ENCODE results near the gene GPS1. TPM values are rescaled to one million over a fixed set of nuclear protein-coding genes. Genes with fewer than 3 reads are reported as not detected.

Gene GPS1
- polyA plus RNA-seq, 10 donors = 60.4 to 72.8 (median 66.1) TPM

DNA sequence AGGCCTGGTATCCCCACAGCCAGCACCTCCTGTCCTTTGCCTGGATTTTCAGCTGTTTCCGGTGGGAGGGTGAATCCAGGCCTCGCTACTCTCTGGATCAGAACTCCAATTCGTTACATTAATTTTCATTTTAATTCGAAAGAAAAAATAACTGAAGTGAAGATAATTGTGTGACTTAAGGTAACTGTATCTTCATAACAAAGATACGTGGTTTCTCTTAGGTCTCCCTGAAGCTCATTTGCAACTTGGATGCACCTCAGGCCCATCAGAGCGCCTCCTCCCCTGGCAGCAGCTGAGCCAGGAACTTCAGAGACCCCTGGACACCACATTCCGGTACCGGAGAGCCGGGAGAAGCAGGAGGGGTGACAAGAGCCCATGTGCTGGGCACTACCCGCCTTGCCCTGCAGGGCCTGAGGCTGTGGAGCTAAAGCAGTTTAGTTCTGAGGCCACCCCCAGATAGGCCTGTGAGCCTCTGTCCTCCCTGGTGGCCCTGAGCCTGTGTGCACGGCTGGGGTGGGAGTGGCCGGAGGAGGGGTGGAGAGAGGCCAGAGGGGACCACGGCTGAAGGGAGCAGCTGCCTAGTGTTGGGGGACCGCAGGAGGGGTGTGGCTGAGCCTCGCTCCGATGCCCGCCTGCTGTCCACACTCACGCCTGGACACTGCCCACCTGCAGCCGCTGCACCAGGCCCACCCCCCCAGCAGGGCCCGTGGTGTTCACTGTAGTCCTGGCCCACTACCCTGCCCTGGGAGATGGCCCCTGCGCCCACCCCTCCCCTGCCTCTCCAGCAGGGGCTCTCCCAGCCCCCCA lies 25.3 kb downstream of the GPS1 start:
- peak in 1 of 3 donors; percentile 78 for DNase-seq

DNA sequence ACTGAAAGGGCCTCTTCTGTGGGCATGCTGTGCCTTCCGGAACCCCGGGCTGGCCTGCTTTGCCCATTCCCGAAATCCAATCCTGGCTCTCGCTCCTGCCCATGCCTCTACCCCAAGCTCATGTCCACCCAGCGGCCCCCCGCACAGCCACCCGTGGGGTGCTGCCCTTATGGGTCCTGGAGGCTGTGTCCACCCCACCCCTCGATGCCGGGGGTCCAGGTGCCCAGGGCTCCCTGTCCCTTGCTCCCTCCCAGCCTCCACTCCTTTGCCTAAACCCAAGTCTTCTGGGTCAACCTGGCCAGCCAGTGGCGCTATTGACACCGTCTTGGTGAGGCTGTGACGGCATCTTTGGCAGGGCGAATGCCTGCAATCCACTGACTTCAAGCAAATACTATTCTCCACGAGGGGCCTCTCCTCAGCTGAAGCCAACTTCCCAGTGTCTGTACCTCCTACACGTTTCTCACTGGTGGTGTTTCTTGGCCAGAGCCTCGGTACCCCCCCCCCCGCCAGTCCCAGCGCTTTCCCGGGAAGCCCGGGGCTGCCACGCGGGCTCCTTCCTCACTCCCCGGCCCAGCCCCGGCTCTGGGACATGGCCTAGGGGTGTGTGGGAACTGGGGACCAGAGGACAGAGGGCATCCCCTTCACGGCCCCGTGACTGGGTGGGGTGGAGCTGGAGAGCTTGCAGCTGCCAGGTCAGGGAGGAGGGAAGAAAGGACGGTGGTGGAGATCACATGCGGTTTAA lies 26.1 kb downstream of the GPS1 start:
- peak in 2 of 3 donors; percentile 64 to 81 for DNase-seq

DNA sequence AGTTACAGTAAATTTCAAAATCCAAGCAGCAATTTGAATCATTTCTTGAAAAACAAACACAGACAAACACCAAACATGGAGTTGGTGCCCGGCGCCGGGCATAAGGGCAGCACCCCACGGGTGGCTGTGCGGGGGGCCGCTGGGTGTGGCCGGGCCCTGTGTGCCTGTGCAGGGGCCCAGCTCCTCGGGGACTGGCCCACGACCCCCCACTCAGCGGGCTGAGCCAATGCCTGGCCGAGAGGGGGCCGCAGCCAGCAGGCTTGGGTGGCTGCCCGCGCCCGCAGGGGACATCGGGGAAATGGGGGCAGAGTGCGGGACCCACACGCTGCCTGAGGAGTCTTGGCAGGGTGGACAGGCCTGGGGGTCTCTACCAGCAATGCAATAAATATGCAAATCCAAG lies 26.7 kb downstream of the GPS1 start:
- no peak for DNase-seq

DNA sequence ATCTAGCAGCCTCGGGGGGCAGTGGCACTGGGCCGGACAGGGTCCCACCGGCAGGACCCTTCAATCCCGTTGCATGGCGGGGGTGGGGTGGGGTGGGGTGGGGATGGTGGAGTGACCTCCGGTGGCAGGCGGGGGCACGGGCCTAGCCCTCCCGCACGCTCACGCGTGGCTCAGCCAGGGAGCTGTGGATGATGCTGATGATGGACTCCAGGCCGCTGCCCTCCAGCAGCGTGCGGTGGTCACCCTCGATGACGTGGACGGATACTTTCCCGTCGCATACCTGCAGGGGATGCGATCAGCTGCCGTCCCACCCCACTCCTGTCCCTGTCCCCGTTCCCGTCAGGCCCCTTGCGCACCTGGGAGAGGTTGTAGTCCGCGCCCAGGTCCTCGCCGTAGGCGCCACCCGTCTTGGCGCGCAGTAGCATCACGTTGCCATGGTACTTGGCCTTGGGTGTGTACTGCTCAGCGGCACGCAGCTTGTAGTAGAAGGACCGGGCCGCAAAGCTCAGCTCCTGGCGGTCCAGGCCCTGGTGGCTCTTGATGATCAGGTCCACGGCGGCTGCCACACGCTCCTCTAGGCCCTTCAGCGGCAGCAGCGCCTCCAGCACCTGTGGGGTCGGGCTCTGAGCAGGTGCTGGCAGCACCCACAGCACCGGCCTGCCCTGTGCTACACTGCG lies 27.4 kb downstream of the GPS1 start:
- peak in 1 of 3 donors; percentile 11 for DNase-seq

DNA sequence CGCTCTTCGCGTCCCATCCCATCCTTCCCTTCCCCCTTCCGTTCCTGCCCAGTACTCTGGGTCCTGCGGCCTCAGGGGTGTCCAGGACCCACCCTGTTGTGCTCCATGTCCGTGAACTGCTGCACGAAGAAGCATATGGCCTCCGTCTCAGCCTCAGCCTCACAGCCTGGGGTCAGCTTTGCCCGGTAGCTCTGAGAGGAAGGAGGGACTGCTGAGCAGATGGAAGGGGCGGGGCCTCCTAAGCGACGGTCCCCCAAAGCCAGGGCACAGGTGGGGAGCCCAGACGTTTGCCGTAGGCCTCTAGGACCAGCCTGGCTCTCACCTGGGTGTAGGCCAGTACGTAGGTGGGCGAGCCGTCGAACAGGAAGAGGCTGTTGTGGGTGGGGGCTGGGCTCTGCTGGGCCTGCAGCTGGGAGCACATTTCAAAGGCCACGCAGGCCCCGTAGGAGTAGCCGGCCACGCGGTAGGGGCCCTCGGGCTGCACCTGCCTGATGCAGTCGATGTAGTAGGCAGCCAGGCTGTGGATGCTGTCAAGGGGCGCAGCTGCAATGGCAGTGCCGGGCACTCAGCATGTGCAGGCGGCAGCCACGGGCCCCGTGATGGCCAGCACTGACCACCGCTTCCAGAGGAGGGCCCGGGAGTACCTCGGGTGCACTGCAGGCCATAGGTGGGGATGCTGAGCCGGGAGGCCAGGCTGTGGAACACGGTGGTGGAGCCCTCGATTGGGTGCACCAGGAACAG lies 28.5 kb downstream of the GPS1 start:
- peak in 1 of 3 donors; percentile 7 for DNase-seq

DNA sequence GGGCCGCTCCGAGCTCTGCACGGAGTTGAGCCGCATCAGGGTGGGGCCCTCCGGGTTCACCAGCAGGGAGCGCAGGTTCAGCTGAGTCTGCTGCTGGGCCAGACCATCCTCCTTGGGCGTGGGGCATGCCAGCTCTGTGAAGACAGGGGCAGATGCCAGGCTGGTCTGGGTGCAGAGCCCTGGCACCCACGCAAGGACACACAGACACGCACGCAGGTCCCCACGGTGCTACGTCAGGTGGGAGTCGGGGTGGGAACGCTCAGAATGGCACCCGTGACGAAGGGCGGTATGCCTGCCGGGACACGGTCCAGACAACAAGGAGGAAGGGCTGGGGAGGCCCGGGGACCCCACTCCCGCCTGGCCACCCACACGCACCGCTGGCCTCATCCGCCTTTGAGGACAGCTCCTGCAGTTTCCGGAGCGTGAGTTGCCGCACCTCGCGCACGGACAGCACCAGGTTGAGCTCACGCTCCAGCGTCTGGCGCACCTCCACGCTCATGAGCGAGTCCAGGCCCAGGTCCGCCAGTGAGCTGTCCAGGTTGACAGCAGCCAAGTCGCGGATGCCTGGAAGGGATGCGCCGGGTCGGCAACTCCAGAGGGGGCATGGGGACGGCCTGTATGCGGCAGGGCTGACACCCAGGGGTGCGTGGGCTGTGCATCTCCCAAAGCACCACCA lies 29.2 kb downstream of the GPS1 start:
- DNase-seq = peak in 1 of 3 donors; percentile 12

DNA sequence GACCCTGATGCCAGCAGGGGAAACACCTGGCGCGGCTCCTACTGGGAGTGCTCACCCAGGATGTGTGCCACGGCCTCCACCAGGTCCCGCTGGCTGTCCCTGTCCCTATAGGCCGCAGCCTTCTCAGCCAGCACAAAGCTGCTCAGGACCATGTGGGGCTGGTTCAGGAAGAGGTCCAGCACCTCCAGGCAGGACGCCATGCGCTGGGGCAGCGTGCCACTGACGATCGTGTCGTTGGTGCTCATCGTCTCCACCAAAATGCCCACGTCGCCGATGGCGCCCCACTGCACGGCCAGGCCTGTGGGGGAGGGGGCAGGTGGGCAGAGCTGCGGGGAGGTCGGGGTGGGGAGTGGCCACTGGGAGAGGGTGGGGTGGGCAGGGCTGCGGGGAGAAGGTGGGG lies 29.8 kb downstream of the GPS1 start:
- DNase-seq = peak in 1 of 3 donors; percentile 10

DNA sequence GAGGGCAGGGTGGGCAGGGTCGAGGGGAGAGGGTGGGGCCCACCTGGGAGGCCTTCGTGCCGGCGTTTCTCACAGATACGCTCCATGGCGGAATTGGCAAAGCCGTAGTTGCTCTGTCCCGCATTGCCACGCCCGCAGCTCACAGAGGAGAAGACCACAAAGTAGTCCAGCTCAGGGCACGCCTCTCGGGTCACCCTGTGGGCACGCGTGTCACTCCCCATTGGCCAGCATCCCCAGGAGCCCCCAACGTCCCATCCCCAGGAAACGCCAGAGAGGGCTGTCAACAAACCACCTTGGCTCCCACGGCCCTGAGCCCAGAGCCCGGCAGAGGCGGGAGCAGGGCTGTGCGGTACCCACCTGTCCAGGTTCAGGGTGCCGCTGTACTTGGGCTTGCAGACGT lies 30.3 kb downstream of the GPS1 start:
- peak in 1 of 3 donors; percentile 0 for DNase-seq

DNA sequence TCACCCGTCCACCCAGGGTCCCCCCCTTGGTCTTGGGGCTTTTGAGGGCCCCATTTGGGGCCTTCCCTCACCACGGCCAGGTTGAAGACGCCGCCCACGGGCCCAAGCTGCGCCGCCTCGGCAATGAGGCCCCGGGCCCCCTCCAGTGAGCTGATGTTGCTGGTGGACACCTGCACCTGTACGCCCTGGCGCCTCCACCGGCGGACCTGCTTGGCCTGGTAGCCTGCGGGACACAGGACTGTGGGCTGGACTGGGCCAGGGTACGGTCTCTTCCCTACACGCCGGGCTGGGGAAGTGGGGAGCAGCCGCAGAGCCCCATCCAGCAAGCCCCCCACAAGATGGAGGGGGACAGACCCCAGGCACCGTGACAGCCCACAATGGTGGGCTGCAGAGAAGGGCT lies 30.8 kb downstream of the GPS1 start:
- peak in 1 of 3 donors; percentile 1 for DNase-seq

DNA sequence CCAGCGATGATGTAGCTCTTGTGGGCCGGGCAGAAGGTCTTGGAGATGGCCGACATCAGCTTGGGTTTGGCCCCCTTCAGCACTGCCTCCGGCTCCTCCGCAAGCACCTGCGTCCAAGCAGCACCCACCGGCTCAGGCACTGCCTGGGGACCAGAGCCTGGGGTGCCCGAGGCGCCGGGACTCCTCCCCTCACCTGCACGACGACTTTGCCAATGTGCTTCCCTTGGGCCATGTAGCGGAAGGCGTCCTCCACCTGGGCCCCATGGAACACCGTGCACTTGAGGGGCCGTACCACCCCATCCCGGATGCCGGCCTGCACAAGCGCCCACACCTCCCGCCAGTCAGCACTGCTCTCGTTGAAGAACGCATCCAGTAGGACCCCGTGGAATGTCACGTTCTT lies 31.3 kb downstream of the GPS1 start:
- DNase-seq = peak in 1 of 3 donors; percentile 2

DNA sequence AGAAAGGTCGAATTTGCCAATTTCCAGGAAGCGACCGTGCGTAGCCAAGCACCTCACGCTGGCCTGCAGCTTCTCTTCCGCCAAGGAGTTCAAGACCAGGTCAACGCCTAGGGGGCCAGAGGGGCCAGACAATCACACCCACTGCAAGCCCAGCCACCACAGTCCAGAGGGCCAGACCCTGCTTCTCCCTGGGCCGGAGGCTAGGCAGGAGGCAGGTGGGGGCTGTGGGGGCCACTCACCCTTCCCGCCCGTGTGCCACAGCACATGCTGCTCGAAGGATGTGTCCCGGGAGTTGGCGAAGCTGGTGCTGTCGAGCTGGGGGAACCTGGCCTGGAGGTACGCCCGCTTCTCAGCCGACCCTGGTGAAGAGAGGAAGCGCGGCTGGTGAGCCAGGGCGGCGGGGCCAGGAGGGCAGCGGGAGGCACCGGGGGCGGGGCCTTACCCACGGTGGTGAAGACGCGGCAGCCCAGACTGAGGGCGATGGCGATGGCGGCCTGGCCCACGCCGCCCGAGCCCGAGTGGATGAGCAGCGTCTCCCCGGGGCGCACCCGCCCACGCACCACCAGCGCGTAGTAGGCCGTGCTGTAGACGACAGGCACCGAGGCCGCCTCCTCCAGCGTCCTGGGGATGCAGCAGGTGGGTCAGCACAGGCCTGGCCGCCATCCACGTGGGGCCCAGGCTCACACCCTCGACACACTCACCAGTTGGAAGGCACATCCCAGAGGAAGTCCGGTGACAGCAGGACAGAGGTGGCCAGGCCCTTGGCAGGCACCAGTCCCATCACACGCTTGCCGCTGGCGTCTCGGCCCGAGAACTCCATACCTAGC lies 32.0 kb downstream of the GPS1 start:
- DNase-seq = peak in 1 of 3 donors; percentile 1

DNA sequence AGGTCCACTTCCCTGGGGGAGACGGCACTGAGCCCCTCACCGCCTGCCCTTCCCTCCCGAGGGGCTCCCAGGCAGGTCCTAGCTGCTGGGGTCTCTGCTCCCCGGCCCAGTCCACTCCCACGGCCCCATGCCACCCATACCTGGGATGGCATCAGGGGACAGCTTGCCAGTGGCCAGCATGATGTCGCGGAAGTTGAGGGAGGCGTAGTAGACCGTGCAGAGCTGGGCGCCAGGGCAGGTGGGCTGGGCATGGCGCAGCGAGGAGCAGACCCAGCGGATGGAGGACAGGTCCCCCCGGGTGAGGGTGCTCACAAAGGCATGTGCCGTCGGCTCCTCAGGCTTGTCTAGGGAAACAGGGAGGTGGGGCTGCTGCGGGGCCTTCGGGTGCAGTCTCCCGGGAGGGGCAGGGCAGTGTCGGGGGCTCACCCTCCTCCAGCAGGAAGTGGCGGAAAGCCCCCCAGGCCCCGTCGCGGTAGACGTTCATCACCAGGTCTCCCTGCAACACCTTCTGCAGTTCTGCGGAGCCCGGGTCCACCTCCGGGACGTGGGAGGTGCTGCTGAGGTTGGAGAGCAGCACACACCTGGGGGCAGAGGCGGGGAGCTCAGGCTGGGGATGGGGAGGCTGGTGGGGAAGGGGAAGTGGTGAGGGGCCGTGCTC lies 32.8 kb downstream of the GPS1 start:
- peak in 1 of 3 donors; percentile 2 for DNase-seq

DNA sequence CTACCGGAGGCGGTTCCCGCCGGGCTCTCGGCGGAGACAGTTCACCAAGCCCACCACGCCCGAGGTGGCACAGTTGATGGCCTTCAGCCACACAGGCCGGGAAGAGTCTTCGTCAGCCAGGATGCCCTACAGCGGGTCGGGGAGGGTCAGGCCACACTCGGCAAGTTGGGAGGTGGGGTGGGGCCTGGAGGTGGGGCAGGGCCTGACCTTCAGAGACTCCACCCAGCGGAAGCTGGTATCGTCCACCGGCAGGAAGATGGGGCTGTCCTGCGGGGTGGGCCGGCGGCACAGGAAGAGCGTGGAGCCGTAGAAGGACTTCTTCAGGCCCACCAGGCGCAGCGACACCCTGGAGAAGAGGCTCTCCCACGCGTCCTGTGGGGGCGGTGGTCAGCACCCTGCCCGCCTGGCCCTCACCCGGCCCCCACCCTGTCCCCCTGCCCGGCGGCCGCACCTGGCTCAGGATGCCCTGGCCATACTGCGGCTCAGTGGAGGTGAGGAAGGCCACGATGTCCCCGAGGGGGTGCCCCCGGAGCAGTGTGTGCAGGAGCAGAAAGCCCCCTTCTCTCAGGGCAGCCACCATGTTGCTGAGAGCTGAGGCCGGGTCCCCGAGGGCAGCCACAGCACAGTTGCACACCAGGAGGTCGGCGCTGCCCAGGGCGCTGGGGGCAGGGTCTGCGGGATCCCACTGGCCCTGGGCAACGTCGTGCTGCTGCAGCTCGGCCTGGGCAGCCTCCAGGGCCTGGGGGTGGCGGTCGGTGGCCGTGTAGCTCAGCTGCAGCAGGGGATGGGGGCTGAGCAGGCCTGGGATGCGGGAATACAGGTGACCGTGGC lies 33.5 kb downstream of the GPS1 start:
- DNase-seq = peak in 1 of 3 donors; percentile 6

DNA sequence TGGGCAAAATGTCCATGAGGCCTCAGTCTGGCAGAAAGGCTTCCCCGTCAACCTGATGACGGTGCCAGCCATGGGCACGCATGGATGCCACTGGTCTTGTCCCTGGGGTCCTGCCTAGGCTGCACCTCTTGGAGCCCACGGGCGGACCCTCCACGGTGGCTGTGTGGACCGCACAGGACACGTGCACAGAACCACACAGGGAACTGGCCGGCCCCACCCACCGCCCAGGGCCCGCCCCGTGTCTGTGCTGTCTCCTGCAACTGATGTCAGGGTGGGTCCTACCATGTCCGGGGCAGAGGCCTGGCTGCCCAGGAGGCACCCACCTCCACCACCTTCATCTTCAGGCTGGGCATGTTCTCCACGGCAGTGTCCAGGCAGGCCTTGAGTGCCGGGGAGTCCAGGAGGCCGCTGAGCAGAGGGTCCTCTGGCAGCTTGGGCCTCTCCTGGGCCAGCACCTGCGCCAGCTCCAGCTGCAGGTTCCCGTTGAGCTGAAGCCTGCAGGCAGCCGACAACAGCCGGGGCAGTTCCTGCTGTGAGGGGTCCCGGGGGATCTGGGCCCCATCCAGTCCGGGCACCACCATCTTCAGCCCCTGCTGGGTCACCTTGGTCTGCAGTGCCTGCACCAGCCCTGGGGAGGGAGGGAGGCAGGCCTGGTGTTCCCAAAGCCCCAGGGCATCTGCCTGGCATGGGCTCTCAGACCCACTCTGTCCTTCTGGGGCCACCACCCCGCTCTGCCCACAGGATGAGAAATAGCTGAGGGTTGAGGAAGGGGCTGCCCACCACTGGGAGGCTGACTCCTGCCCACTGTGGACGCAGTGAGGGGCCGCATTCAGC lies 34.5 kb downstream of the GPS1 start:
- DNase-seq = peak in 1 of 3 donors; percentile 2

DNA sequence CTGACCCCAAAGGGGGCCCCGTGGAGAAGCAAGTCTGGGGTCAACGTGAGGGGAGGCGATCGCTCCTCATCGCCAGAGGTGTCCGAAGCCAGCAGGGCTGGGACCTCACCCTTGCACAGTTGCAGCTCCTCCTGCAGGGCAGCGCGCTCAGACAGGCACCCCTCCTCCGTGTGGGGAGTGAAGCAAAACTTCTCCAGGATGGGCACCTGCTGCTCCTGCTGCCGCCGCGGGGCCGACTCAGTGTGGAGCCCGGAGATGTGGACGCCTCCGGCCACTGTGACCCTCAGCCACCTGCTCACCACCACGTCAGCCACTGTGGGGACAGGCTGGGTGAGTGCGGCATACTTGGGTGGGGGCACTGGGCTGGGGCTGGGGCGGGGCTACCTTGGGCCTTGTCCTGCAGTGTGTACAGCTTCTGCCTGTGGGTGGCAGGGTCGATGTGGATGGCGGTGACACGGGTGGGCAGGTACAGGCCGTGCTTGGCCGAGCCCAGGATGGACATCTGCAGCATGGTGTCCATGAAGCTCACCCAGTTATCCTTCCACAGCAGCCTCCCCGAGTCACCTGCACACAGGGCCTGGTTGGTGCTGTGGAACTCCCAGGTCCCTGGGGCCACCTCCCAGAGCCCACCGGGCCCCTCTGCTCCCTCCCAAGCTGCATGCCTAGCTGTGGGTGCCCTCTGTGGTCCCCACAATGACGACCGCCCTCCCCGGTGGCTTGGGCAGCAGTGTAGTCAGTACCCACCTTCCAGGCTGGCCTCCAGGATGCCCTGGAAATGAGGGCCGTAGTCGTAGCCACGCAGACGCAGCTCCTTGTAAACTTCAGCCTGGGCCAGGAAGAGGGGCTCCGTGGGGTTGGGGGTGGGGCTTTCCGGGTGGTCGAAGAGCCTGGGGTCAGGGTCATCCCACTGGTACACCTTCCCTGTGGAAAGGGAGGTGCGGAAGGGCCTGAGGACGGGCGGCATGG lies 35.5 kb downstream of the GPS1 start:
- peak in 1 of 3 donors; percentile 2 for DNase-seq

Data from muscle of back (tissue), 11 donors.